Panc1 (cell line): ENCODE data around the gene TLCD5. TPM values are rescaled to one million over a fixed set of nuclear protein-coding genes. Genes with fewer than 3 reads are reported as not detected.

Experiments
- ATAC-seq: fragments of 200-7000 bp; cut with Tn5 transposase; 2 replicates; pipeline ENCODE4 v1.9.1; 2020; ENCODE audit warnings: mild to moderate bottlenecking, moderate library complexity
- BruUV-seq: library from RNA; stranded (reverse); fragments of 400-500 nt; replicated peaks from 2 replicates; lab custom pipeline; 2021; lab: Mats Ljungman, UMichigan
- CTCF ChIA-PET: fragments of 300-600 bp; sonication (Branson Sonifier 250); formaldehyde crosslinking; loops from one replicate; lab custom pipeline; 2022; ENCODE audit warnings: antibody characterized with exemption; lab: Charles Lee
- POLR2A ChIA-PET: fragments of 300-600 bp; sonication (Branson Sonifier 250); formaldehyde crosslinking; loops from one replicate; lab custom pipeline; 2022; ENCODE audit warnings: antibody characterized with exemption; lab: Charles Lee
- DNase-seq: peaks from one replicate; pipeline ENCODE4 v3.0.0-alpha.2; 2010; ENCODE audit warnings: low read depth, low spot score
- H3K27ac ChIP-seq: 2 replicates; pipeline ENCODE4 v1.5.1; 2011; ENCODE audit warnings: mild to moderate bottlenecking, low read length, inconsistent platforms
- H3K27me3 ChIP-seq: fragments of 200-500 bp; sonication (Bioruptor generic); 2 replicates; pipeline ENCODE4 v1.6.0; 2014; ENCODE audit warnings: low read length, inconsistent platforms; ENCODE audit not compliant: control insufficient read depth, insufficient read depth
- H3K36me3 ChIP-seq: fragments of 200-500 bp; sonication (Bioruptor generic); 2 replicates; pipeline ENCODE4 v1.5.1; 2014; ENCODE audit warnings: inconsistent platforms, mild to moderate bottlenecking, low read length, moderate library complexity; ENCODE audit not compliant: control insufficient read depth, insufficient read depth
- H3K4me1 ChIP-seq: 2 replicates; pipeline ENCODE4 v1.5.1; 2011; ENCODE audit warnings: inconsistent platforms, mild to moderate bottlenecking, low read length, moderate library complexity; ENCODE audit not compliant: control insufficient read depth, insufficient read depth
- H3K4me3 ChIP-seq, 2 experiments: 2 replicates each; pipeline ENCODE4 v1.5.1; 2011 to 2012; ENCODE audit warnings: low read depth in 2 of 2, low read length in 2 of 2, mild to moderate bottlenecking in 2 of 2, inconsistent platforms in 1 of 2, moderate library complexity in 1 of 2
- H3K9me3 ChIP-seq: fragments of 200-500 bp; sonication (Bioruptor generic); 2 replicates; pipeline ENCODE4 v1.5.1; 2014; ENCODE audit warnings: low read depth, mild to moderate bottlenecking, inconsistent platforms, low read length, moderate library complexity; ENCODE audit not compliant: control insufficient read depth, insufficient read depth
- POLR2AphosphoS5 ChIP-seq: IDR thresholded peaks from 2 replicates; pipeline ENCODE4 v1.6.1; 2012; ENCODE audit warnings: mild to moderate bottlenecking, low read depth, low read length, moderate library complexity
- SIN3A ChIP-seq: IDR thresholded peaks from 2 replicates; pipeline ENCODE4 v1.6.1; 2012; ENCODE audit warnings: low read depth, mild to moderate bottlenecking, low read length, moderate library complexity, borderline replicate concordance; ENCODE audit not compliant: insufficient read depth
- TCF7L2 ChIP-seq: IDR thresholded peaks from 2 replicates; pipeline ENCODE4 v1.6.1; 2011; ENCODE audit warnings: mild to moderate bottlenecking, low read depth, low read length, inconsistent platforms
- in situ Hi-C: cut with HindIII; loops from 2 replicates; pipeline ENCODE4 v1.10.0; 2016; ENCODE audit warnings: low sequenced_read_pairs, low pct_unique_long_range_greater_than_20kb
- intact Hi-C: fragments of 100-400 bp; cut with micrococcal nuclease; formaldehyde crosslinking; loops from one replicate; pipeline ENCODE4 v1.10.0; 2022; ENCODE audit not compliant: unreplicated experiment
- total RNA-seq: library from RNA; stranded (reverse); gene quantifications from one replicate; pipeline ENCODE4 v1.2.1, GENCODE V29; 2021; ENCODE audit not compliant: unreplicated experiment
- TF ChIP-seq, protein P1 (sequence below), 2 experiments: IDR thresholded peaks; 2 replicates each; pipeline ENCODE4 v1.6.1; 2011 to 2012; ENCODE audit warnings: low read depth in 2 of 2, control low read depth in 1 of 2, low read length in 1 of 2, mild to moderate bottlenecking in 1 of 2, moderate library complexity in 1 of 2; ENCODE audit not compliant: insufficient read depth in 1 of 2
- TF ChIP-seq, protein P2 (sequence below): fragments of 450-650 bp; IDR thresholded peaks from 2 replicates; pipeline ENCODE4 v1.5.1; 2017; ENCODE audit warnings: mild to moderate bottlenecking

TLCD5 gene
- total RNA-seq, 1 experiment from 2014 or later: 22.8 TPM

DNA sequence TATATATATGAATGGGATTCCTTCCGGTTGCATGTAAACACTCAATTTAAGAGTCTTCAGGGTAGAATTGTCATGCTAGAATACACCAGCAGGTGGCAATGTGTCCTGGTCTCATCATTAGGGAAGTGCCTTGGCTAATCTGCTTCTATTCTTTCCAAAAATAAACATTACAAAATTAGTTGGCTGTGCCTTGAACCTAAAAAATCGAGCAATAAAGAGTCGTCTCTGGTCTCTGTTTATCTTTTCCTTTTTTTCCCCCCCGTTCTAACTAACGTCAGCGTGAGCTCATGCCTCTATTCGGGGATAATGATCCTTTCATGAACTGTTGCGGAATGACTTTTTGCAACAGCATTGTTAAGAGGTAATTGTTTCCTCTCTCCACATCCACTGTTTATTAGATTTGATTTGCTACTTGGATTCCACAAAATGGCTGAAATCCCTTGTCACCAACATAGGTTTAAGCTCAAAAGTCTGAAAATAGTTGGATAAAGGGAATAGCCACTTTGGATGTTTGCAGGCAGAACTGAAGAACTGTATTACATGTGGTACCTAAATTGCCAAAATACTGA, 9.9 kb downstream of the TLCD5 start:
- DNase-seq: no peak
- Histone ChIP-seq H3K4me3 (peak overlapping the region; percentile 75 to 85), H3K27ac (peak overlapping the region; percentile 98), H3K36me3 (peaks cover 9% of the 10 kb centered on the region), H3K27me3 (no peaks in the 10 kb centered on the region), H3K4me1 (peaks cover 53% of the 10 kb centered on the region), H3K9me3 (no peaks in the 10 kb centered on the region)
- BruUV-seq: TSS peak; percentile 86
- ATAC-seq: no peak
- TF ChIP-seq, protein P1, sequence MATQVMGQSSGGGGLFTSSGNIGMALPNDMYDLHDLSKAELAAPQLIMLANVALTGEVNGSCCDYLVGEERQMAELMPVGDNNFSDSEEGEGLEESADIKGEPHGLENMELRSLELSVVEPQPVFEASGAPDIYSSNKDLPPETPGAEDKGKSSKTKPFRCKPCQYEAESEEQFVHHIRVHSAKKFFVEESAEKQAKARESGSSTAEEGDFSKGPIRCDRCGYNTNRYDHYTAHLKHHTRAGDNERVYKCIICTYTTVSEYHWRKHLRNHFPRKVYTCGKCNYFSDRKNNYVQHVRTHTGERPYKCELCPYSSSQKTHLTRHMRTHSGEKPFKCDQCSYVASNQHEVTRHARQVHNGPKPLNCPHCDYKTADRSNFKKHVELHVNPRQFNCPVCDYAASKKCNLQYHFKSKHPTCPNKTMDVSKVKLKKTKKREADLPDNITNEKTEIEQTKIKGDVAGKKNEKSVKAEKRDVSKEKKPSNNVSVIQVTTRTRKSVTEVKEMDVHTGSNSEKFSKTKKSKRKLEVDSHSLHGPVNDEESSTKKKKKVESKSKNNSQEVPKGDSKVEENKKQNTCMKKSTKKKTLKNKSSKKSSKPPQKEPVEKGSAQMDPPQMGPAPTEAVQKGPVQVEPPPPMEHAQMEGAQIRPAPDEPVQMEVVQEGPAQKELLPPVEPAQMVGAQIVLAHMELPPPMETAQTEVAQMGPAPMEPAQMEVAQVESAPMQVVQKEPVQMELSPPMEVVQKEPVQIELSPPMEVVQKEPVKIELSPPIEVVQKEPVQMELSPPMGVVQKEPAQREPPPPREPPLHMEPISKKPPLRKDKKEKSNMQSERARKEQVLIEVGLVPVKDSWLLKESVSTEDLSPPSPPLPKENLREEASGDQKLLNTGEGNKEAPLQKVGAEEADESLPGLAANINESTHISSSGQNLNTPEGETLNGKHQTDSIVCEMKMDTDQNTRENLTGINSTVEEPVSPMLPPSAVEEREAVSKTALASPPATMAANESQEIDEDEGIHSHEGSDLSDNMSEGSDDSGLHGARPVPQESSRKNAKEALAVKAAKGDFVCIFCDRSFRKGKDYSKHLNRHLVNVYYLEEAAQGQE (IDR thresholded peaks at IDR 0.05; ENCODE audit: insufficient read depth in 1 of 2, low read depth in 2 of 2, low read length in 1 of 2): no peak
- peak; percentile 2; the same call in 1 of the 2 replicates for TF ChIP-seq POLR2AphosphoS5
- TF ChIP-seq, protein P2, sequence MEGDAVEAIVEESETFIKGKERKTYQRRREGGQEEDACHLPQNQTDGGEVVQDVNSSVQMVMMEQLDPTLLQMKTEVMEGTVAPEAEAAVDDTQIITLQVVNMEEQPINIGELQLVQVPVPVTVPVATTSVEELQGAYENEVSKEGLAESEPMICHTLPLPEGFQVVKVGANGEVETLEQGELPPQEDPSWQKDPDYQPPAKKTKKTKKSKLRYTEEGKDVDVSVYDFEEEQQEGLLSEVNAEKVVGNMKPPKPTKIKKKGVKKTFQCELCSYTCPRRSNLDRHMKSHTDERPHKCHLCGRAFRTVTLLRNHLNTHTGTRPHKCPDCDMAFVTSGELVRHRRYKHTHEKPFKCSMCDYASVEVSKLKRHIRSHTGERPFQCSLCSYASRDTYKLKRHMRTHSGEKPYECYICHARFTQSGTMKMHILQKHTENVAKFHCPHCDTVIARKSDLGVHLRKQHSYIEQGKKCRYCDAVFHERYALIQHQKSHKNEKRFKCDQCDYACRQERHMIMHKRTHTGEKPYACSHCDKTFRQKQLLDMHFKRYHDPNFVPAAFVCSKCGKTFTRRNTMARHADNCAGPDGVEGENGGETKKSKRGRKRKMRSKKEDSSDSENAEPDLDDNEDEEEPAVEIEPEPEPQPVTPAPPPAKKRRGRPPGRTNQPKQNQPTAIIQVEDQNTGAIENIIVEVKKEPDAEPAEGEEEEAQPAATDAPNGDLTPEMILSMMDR: peak; percentile 54; the same call in 1 of the 2 replicates
- intact Hi-C loops (no loop called here), in situ Hi-C loops (no loop called here)
- POLR2A ChIA-PET: interaction anchor here (0.5 to 0.7 kb wide), 3 partner anchors 46 to 356 kb away, joined by 3 to 5 read pairs (median 5); no protein-coding TSS in a partner anchor
- CTCF ChIA-PET: interaction anchor here (0.6 to 0.8 kb wide), 9 partner anchors 12 to 987 kb away, joined by 3 to 8 read pairs (median 3); no protein-coding TSS in a partner anchor

DNA sequence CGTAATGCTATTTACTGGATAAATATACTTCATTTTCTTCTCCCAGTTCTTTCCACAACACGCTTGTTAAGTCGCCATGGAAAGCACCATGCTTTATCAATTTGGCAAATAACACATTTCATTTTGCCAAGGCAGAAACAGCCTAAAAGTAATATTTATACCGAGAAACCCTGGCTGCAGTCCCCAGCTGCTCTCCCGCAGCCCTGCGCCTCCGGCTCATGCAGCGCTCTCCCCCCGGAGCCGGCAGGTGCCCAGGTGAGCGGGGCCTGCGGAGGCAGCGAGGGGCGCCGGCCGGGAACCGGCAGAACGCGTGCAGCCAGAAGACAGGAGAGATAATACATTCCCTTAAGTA, 10.4 kb downstream of the TLCD5 start:
- no TSS peak for BruUV-seq
- Histone ChIP-seq H3K4me3 (peak overlapping the region; percentile 75 to 85), H3K27me3 (no peaks in the 10 kb centered on the region), H3K4me1 (peaks cover 53% of the 10 kb centered on the region), H3K36me3 (peaks cover 4% of the 10 kb centered on the region; the same call in 1 of the 2 replicates), H3K9me3 (no peaks in the 10 kb centered on the region), H3K27ac (peak overlapping the region; percentile 98)
- no peak for DNase-seq
- TF ChIP-seq, protein P1 (IDR thresholded peaks at IDR 0.05; ENCODE audit: insufficient read depth in 1 of 2, low read depth in 2 of 2, low read length in 1 of 2): no peak
- TF ChIP-seq TCF7L2 (no peak), SIN3A (no peak), POLR2AphosphoS5 (no peak)
- TF ChIP-seq, protein P2: no peak
- peak; percentile 24 for ATAC-seq
- in situ Hi-C loops (no loop called here), intact Hi-C loops (no loop called here)
- ChIA-PET CTCF (interaction anchor here (0.6 to 0.8 kb wide), 5 partner anchors 17 to 988 kb away, joined by 3 to 6 read pairs (median 3); no protein-coding TSS in a partner anchor), POLR2A (interaction anchor here (0.6 kb wide), 1 partner anchor 45 kb away, joined by 5 read pairs; no protein-coding TSS in a partner anchor)
